Measurements from ENCODE around the gene DGKB. TPM values are rescaled to one million over a fixed set of nuclear protein-coding genes. Genes with fewer than 3 reads are reported as not detected.

DGKB gene
- total and polyA plus RNA-seq, 2 donors, result 0.09 to 0.19 TPM

GRCh38 chr7:14598978-14599377 is 303.6 kb downstream of the DGKB start:
- no peaks in the 10 kb centered on the region for H3K27me3 ChIP-seq (ENCODE audit: control insufficient read depth in 2 of 2, insufficient read depth in 1 of 2, low read length in 1 of 2)
- H3K4me3 ChIP-seq (ENCODE audit: low read length in 2 of 2), result no peak overlapping the region
- 78% methylated on average over 3 of the region's 3 CpGs for WGBS
- DNase-seq (ENCODE audit: low read depth in 6 of 9, low spot score in 9 of 9), result no peak
- no peak overlapping the region for H3K27ac ChIP-seq (ENCODE audit: low read depth in 1 of 2, low read length in 1 of 2)
- peaks cover 0 to 2% of the 10 kb centered on the region in 2 donors for H3K9me3 ChIP-seq (ENCODE audit: control insufficient read depth in 2 of 2, insufficient read depth in 1 of 2, low read length in 1 of 2)
- no peaks in the 10 kb centered on the region for H3K4me1 ChIP-seq (ENCODE audit: control insufficient read depth in 2 of 2, insufficient read depth in 2 of 2, low read length in 2 of 2)
- H3K36me3 ChIP-seq (ENCODE audit: control insufficient read depth in 2 of 2, insufficient read depth in 2 of 2, low read length in 1 of 2), result no peaks in the 10 kb centered on the region

GRCh38 chr7:14596421-14596820 is 306.1 kb downstream of the DGKB start:
- no peaks in the 10 kb centered on the region for H3K9me3 ChIP-seq (ENCODE audit: control insufficient read depth in 2 of 2, insufficient read depth in 1 of 2, low read length in 1 of 2)
- no peak overlapping the region for H3K27ac ChIP-seq (ENCODE audit: low read depth in 1 of 2, low read length in 1 of 2)
- H3K4me3 ChIP-seq (ENCODE audit: low read length in 2 of 2), result no peak overlapping the region
- H3K36me3 ChIP-seq (ENCODE audit: control insufficient read depth in 2 of 2, insufficient read depth in 2 of 2, low read length in 1 of 2), result no peaks in the 10 kb centered on the region
- no peak for DNase-seq (ENCODE audit: low read depth in 6 of 9, low spot score in 9 of 9)
- no peaks in the 10 kb centered on the region for H3K4me1 ChIP-seq (ENCODE audit: control insufficient read depth in 2 of 2, insufficient read depth in 2 of 2, low read length in 2 of 2)
- no peaks in the 10 kb centered on the region for H3K27me3 ChIP-seq (ENCODE audit: control insufficient read depth in 2 of 2, insufficient read depth in 1 of 2, low read length in 1 of 2)

- no peaks in the 10 kb centered on the region for H3K27me3 ChIP-seq (ENCODE audit: control insufficient read depth in 2 of 2, insufficient read depth in 1 of 2, low read length in 1 of 2)
- no peaks in the 10 kb centered on the region for H3K36me3 ChIP-seq (ENCODE audit: control insufficient read depth in 2 of 2, insufficient read depth in 2 of 2, low read length in 1 of 2)
- WGBS, result 95% methylated on average over 3 of the region's 3 CpGs
- H3K27ac ChIP-seq (ENCODE audit: low read depth in 1 of 2, low read length in 1 of 2), result no peak overlapping the region
- no peaks in the 10 kb centered on the region for H3K4me1 ChIP-seq (ENCODE audit: control insufficient read depth in 2 of 2, insufficient read depth in 2 of 2, low read length in 2 of 2)
- DNase-seq (ENCODE audit: low read depth in 6 of 9, low spot score in 9 of 9), result no peak
- H3K4me3 ChIP-seq (ENCODE audit: low read length in 2 of 2), result no peak overlapping the region
- no peaks in the 10 kb centered on the region for H3K9me3 ChIP-seq (ENCODE audit: control insufficient read depth in 2 of 2, insufficient read depth in 1 of 2, low read length in 1 of 2)
Observed at GRCh38 chr7:14590206-14590605, 312.3 kb downstream of the DGKB start.

DNA sequence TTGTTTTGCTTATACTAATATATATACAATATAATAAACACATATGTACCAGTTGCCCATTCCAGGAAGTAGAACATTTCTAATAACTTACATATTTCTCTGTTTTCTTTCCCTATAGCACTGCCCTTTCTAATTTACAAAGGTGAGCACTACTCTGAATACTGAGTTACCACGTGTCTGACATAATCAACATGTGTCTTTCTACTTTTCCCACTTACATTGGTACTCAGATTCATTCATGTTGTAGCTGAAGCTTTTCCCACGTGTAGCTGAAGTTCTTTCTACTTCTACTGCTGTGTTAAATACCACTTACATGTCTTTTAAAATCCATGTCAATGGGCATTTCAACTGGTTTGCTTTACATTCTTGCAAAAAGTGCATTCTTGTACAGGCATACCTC is 317.3 kb downstream of the DGKB start:
- peak in 1 of 9 donors; percentile 0 for DNase-seq (ENCODE audit: low read depth in 6 of 9, low spot score in 9 of 9)
- Histone ChIP-seq H3K36me3 (ENCODE audit: control insufficient read depth in 2 of 2, insufficient read depth in 2 of 2, low read length in 1 of 2) (no peaks in the 10 kb centered on the region), H3K9me3 (ENCODE audit: control insufficient read depth in 2 of 2, insufficient read depth in 1 of 2, low read length in 1 of 2) (no peaks in the 10 kb centered on the region), H3K27me3 (ENCODE audit: control insufficient read depth in 2 of 2, insufficient read depth in 1 of 2, low read length in 1 of 2) (no peaks in the 10 kb centered on the region), H3K27ac (ENCODE audit: low read depth in 1 of 2, low read length in 1 of 2) (no peak overlapping the region), H3K4me1 (ENCODE audit: control insufficient read depth in 2 of 2, insufficient read depth in 2 of 2, low read length in 2 of 2) (no peaks in the 10 kb centered on the region), H3K4me3 (ENCODE audit: low read length in 2 of 2) (no peak overlapping the region)
- 84% methylated on average over 2 of the region's 2 CpGs for whole genome bisulfite sequencing

DNA sequence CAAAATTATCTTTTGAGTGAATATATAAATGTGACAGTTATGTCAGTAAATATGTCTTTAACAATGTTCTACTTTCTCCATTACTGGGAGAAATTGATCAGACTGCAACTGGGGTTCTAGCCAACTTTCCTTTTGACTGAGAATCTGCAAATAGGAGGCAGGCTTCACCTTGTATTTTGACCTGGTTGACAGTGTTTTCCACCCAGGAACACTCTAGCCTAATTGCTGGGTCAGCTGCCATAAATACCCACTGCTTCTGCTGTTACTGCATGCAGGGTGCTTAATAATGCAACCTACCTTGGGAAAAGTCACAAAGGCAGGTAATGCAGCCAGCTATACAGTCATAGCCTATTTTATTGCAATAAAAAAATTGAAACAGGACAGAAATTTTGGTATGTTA is 319.0 kb downstream of the DGKB start:
- H3K36me3 ChIP-seq (ENCODE audit: control insufficient read depth in 2 of 2, insufficient read depth in 2 of 2, low read length in 1 of 2), result no peaks in the 10 kb centered on the region
- H3K27me3 ChIP-seq (ENCODE audit: control insufficient read depth in 2 of 2, insufficient read depth in 1 of 2, low read length in 1 of 2), result no peaks in the 10 kb centered on the region
- H3K9me3 ChIP-seq (ENCODE audit: control insufficient read depth in 2 of 2, insufficient read depth in 1 of 2, low read length in 1 of 2), result no peaks in the 10 kb centered on the region
- no peak for DNase-seq (ENCODE audit: low read depth in 6 of 9, low spot score in 9 of 9)
- no peak overlapping the region for H3K27ac ChIP-seq (ENCODE audit: low read depth in 1 of 2, low read length in 1 of 2)
- no peak overlapping the region for H3K4me3 ChIP-seq (ENCODE audit: low read length in 2 of 2)
- no peaks in the 10 kb centered on the region for H3K4me1 ChIP-seq (ENCODE audit: control insufficient read depth in 2 of 2, insufficient read depth in 2 of 2, low read length in 2 of 2)

GRCh38 chr7:14582010-14582409 is 320.5 kb downstream of the DGKB start:
- no peaks in the 10 kb centered on the region for H3K27me3 ChIP-seq (ENCODE audit: control insufficient read depth in 2 of 2, insufficient read depth in 1 of 2, low read length in 1 of 2)
- H3K9me3 ChIP-seq (ENCODE audit: control insufficient read depth in 2 of 2, insufficient read depth in 1 of 2, low read length in 1 of 2), result no peaks in the 10 kb centered on the region
- no peak overlapping the region for H3K27ac ChIP-seq (ENCODE audit: low read depth in 1 of 2, low read length in 1 of 2)
- no peak overlapping the region for H3K4me3 ChIP-seq (ENCODE audit: low read length in 2 of 2)
- DNase-seq (ENCODE audit: low read depth in 6 of 9, low spot score in 9 of 9), result no peak
- 93% methylated on average over 4 of the region's 4 CpGs for WGBS
- H3K4me1 ChIP-seq (ENCODE audit: control insufficient read depth in 2 of 2, insufficient read depth in 2 of 2, low read length in 2 of 2), result no peaks in the 10 kb centered on the region
- no peaks in the 10 kb centered on the region for H3K36me3 ChIP-seq (ENCODE audit: control insufficient read depth in 2 of 2, insufficient read depth in 2 of 2, low read length in 1 of 2)

DNA sequence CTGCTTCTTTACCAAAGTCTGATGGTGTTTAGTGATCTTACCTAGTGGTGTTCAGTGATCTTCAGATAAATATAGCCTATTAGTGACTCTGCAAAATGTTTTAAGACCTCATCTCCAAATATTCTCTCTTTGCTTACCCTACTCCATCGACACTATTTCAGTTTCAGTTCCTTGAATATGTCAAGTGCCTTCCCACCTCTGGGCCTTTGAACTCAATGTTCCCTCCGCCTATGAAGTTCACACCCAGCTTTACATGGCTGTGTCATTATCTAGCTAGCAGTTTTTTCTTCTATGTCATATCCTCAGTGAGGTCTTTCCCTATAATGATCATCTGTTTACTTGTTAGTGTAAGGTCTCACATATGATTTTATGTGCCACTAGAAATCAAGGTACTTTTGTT is 322.6 kb downstream of the DGKB start:
- H3K27ac ChIP-seq (ENCODE audit: low read depth in 1 of 2, low read length in 1 of 2), result no peak overlapping the region
- no peak for DNase-seq (ENCODE audit: low read depth in 6 of 9, low spot score in 9 of 9)

GRCh38 chr7:14576578-14576977 is 326.0 kb downstream of the DGKB start:
- Histone ChIP-seq H3K9me3 (ENCODE audit: control insufficient read depth in 2 of 2, insufficient read depth in 1 of 2, low read length in 1 of 2) (no peaks in the 10 kb centered on the region), H3K4me3 (ENCODE audit: low read length in 2 of 2) (no peak overlapping the region), H3K36me3 (ENCODE audit: control insufficient read depth in 2 of 2, insufficient read depth in 2 of 2, low read length in 1 of 2) (no peaks in the 10 kb centered on the region), H3K27me3 (ENCODE audit: control insufficient read depth in 2 of 2, insufficient read depth in 1 of 2, low read length in 1 of 2) (no peaks in the 10 kb centered on the region), H3K4me1 (ENCODE audit: control insufficient read depth in 2 of 2, insufficient read depth in 2 of 2, low read length in 2 of 2) (no peaks in the 10 kb centered on the region), H3K27ac (ENCODE audit: low read depth in 1 of 2, low read length in 1 of 2) (no peak overlapping the region)
- WGBS, result 93% methylated on average over 3 of the region's 3 CpGs
- DNase-seq (ENCODE audit: low read depth in 6 of 9, low spot score in 9 of 9), result no peak

More for the DNA sequence above, 322.6 kb downstream of the DGKB start:
- Histone ChIP-seq H3K36me3 (ENCODE audit: control insufficient read depth in 2 of 2, insufficient read depth in 2 of 2, low read length in 1 of 2) (no peaks in the 10 kb centered on the region), H3K9me3 (ENCODE audit: control insufficient read depth in 2 of 2, insufficient read depth in 1 of 2, low read length in 1 of 2) (no peaks in the 10 kb centered on the region), H3K4me3 (ENCODE audit: low read length in 2 of 2) (no peak overlapping the region), H3K4me1 (ENCODE audit: control insufficient read depth in 2 of 2, insufficient read depth in 2 of 2, low read length in 2 of 2) (no peaks in the 10 kb centered on the region), H3K27me3 (ENCODE audit: control insufficient read depth in 2 of 2, insufficient read depth in 1 of 2, low read length in 1 of 2) (no peaks in the 10 kb centered on the region)
- WGBS, result 80% methylated on average over 2 of the region's 2 CpGs

DNA sequence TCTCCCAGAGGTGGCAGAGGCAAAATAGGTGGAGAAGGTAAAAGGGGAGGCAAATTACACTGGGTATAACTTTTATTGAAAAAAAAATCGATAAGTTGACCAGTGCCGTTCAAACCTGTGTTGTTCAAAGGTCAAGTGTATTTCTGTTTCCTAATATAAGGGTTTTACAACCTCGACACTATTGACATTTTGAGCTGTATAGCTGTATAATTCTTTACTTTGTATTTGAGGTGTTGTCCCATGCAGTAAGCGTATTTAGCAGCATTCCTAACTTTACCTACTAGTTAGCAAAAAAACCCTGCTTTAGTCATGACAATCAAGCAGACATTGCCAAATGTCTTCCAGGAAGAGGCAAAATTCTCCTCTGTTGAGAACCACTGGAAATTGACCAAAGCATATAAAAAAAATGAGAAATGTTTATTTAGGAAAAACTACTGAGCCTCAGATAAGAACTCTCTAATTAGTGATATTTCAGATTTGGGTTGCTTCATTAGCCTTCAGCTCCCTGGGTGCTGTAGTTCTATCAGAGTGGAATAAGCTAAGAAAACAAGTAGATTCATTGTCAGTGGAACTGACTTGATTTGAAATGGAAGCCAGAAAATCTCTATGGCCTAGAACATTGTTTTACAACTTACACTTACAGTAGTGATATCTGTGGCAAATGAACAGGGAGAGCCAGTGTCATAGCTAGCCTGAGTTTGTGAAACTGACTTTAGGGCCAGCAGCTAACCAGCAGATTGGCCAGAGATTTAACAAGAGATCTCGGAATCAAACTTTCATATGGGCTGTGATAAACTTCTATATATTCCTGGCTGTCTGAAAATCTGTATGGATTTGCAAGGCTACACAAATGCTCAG is 331.6 kb downstream of the DGKB start:
- Histone ChIP-seq H3K4me3 (ENCODE audit: low read length in 2 of 2) (no peak overlapping the region), H3K27me3 (ENCODE audit: control insufficient read depth in 2 of 2, insufficient read depth in 1 of 2, low read length in 1 of 2) (no peaks in the 10 kb centered on the region), H3K4me1 (ENCODE audit: control insufficient read depth in 2 of 2, insufficient read depth in 2 of 2, low read length in 2 of 2) (no peaks in the 10 kb centered on the region), H3K27ac (ENCODE audit: low read depth in 1 of 2, low read length in 1 of 2) (no peak overlapping the region), H3K36me3 (ENCODE audit: control insufficient read depth in 2 of 2, insufficient read depth in 2 of 2, low read length in 1 of 2) (no peaks in the 10 kb centered on the region), H3K9me3 (ENCODE audit: control insufficient read depth in 2 of 2, insufficient read depth in 1 of 2, low read length in 1 of 2) (no peaks in the 10 kb centered on the region)
- DNase-seq (ENCODE audit: low read depth in 6 of 9, low spot score in 9 of 9), result no peak
- WGBS, result 92% methylated on average over 5 of the region's 5 CpGs
